NOMO-1 treated with DMSO at 0.1 percent for 48 hours (cell line): Measurements from ENCODE around the gene CBX4.

Source experiments
- DNase-seq: peaks from one replicate; lab custom pipeline; 2025; ENCODE audit not compliant: unreplicated experiment; lab: John Stamatoyannopoulos, UW

The CBX4 gene

GRCh38 chr17:79814127-79814973, 24.9 kb downstream of the CBX4 start:
- no peak for DNase-seq

- no peak for DNase-seq
Measured at GRCh38 chr17:79813297-79814126, 25.7 kb downstream of the CBX4 start.

DNA sequence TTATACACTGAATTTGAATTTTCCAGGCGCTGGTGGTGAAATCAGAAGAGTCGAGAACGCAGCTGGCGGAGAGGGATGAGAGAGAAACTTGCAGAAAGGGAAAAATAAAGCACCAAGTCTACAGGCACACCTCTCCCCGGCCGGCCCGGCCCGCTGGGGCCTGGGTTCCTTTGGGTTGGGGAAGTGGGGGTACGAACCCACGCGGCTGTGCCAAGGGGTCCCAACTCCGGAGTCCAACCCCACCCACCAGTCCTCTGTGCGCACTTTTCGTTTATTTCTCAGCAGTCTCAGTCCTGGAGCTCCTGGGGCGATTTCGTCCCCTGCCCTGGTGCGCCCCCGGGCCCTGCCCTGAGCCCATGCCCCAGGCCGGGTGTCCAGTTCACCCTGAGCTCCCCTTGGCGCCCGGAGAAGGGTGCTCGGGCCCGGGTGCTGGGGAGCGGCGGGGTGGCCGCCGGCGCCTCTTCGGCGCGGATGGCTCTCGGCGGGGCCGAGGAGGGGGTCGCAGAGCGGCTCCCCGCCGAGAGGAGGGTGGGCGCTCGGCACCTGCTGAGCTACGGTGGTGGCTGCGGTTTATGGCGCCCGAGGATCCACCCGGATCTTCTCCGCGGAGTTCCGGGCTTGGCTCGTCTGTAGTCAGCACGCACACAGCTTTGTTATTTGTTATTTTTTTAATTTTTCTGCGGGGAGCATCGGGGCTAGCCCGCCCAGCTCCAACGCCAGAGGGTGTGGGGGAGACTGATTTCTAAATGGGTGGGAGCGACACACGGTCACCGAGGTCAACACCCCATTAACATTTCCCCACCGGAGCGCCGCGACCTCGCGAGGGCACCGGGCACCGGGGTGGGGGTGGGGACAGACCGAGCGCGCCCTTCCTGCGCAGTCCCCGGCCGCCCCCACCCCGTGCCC, 26.6 kb downstream of the CBX4 start:
- no peak for DNase-seq

GRCh38 chr17:79811868-79812352, 27.3 kb downstream of the CBX4 start:
- DNase-seq, result no peak

DNA sequence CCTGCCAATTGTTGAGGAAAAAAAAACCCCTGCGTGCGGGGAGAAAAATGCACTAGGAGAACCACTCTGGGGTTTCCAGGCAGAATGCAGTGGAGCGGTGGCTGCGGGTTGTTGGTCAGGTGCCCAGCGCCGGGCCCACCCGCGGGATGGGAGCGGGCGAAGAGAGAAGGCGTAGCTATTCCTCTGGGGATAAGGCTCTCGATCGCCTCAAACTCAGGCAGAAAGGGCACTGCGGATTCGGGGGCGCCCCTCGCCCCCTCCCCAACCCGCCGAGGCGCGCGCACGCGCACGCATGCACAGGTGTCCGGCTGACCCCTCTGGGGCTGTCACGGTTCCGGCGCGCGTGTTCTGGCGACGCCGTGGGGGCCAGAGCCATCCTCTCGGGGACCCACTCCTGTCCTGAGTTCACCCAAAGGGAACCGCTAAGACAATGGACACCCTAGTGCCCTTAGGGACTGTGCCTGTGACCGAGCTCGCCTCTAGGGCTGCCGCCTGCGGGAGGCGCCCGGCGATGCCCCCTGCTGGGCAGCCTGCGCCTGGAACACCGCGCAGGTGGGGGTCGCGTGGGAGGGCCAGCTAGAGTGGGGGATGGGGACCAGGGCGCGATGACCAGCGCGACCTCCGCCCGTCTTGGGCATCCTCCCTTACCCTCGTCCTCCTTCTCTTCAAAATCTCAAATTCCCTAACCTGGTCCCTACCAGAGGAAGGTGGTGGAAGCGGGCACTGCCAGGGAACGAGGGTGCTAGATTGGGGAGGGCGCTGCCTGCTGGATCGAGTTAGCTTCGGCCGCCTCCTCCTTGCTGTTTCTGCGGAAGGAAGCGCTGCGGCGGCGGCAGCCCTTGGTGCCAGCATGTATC, 28.0 kb downstream of the CBX4 start:
- peak; percentile 39 for DNase-seq

DNA sequence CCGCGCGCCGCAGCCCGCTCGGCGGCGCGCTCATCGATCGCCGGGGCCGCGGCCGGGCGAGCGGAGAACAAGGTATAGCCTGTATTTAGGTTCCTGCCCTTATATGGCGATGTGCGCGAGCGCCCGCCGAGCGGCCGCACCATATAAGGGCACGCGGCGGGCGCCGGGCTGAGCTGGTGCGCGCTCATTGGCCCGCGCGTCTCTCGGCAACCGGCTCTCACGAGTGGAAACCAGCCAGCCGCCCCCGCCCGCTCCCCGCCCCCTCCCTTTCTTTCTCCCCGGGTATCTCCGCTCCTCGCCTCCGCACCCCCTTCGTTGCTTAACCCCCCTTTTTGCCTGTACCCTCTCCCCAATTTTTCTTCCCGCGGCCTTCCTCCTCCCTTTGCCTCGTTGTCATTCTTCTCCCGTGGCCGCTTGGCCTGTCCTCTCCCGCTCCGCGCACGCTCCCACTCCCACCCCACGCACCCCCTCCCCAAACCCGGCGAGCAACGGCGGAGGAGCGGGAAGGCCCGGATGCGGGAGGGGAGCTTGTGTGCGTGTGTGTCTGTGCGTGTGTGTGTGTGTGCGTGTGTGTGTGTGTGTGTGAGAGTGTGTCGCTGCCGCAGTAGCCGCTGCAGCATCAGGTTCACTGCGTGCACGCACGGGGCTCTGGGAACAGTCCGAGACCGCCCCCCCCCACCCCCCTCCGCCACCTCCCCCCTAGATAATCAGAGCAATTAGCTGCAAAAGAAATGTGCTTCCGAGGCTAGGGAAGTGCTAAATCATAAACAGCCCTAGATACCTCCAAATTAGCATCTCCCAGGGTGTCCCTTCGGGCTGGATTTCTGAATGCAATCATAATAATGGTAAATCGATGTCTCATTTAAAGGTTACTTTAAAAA, 28.9 kb downstream of the CBX4 start:
- peak; percentile 66 for DNase-seq

GRCh38 chr17:79809530-79810129, 29.6 kb downstream of the CBX4 start:
- no peak for DNase-seq

GRCh38 chr17:79808763-79809529, 30.3 kb downstream of the CBX4 start:
- peak; percentile 32 for DNase-seq

DNA sequence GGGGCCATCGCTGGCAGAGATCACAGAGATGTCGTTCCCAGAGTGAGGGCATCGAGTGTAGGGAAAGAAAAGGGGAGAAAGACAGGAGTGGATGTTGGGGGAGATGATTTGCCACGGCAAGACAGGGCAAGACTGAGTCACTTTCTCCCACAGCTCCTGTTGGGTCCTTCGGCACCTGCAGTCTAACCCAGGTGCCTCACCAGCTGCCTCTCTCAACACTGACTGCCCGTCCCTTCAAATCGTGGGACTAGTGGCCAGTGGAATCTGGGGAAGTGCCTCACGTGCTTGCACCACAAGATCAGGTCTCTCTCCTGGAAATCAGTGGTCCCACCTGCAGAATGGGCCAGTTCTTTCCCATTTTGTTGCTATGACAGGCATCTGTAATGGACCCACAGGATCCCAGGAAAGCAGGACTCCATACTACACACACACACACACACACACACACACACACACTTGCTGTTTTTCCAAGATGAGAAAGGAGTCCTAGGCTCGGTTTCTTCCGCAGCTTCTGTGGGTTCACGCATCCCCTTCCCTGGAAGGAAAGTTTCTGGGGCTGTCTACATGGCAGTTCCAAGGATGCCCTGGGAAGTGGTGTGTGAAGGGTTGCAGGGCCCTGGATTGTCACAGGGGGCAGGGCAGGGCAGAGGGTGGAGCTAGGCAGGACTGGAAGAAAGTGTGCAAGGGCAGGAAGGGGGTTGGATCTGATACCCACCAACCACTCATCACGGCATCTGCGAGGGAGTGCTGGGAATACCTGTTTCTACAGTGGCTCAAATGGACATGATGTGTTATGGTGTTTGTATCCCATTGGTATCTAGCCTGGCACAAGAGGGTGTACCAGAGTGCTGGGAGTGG, 32.1 kb downstream of the CBX4 start:
- DNase-seq, result no peak

DNA sequence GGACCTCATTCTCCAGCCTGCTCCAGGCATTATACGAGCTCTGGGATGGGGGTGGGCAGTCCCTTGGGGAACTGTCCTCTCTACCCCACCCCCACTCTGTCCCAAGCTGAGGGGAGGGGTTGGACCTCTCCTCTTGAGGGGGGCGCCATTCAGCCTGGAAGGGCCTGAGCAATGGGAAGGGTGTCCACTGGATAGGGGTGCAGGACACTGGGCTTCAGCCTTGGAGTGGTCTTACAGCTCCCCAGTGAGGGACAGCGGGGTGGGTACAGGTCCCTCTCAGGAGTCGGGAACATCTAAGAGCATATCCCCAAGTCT, 32.8 kb downstream of the CBX4 start:
- no peak for DNase-seq

DNA sequence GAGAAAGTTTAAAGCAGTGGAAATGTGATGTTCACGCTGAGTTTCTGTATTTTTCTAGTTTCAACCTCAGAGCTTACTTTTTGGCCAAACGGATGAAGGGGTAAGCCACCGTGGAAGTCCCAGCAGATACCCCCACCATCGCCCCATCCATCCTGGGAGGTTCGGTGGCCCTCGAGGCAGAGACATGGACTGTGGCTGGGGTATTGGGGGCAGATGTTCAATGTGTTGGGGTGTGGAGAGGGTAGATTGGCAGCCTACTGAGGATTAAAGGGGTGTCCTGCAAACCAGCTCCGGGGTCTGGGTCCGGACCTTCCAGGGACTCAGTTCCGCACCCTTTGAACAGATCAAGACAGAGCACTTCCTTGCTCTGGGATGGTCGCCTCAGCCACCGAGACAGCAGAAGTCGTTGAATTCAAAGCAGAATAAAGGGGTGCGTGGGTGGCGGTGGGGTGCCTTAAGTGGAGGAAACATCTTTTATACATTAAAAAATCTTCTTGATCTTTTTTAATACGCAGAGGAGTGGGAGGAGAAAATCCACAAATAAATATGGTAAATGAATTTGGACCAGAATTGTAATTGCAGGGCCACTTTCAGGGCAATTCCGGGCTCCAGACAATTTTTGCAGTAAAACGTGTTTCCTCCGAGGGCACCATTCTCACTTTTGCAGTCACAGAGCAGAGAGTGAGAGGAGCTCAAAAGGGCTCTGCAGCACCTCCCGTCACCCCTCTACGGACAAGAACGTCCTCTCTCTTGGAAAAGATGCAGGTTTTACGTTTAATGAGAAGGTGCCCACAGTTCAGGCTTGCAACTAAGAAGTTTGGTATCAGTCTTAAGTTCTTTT, 34.2 kb downstream of the CBX4 start:
- no peak for DNase-seq

DNA sequence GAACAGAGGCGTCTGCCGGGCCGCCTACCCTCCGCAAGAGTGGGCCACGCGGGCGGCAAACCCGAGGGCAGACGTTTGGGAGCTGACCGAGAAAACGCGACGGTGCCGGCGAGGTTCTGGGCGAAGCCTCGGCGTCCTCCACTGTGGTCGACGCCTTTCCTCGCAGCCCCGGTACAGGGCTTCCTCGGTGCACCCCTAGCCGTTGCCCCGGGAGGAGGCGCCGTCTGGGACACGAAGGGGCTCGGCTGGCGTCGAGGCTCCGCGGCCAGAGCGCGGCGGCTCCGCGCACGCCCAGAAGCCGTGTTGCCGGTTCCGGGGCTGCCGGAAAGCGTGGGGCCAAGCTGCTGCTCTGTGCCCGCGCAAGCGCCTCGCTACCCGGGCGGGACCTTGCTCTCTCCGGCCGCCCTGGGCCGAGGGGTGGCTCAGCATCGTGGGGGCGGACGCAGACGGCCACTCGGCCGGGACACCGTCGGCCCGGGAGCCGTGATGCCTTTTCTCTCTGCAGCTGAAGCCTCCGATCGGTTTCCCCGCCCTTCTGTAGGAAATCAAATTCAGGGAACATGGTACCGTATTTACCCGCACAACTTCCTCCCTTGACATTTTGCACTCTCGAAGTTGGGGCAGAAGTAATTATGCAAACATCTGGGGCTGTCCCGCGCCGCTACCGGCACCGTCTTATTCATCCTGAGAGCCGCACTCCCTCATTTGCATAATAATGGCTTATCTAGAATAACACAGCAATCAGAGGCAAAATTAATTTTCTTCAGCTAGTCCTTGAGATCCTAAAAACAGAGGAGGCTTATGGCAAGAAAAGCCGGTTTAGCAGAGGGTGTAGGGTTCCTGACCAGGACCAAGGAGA, 35.0 kb downstream of the CBX4 start:
- peak; percentile 66 for DNase-seq

- DNase-seq, result peak; percentile 69
Measured at GRCh38 chr17:79803421-79803996, 35.7 kb downstream of the CBX4 start.

DNA sequence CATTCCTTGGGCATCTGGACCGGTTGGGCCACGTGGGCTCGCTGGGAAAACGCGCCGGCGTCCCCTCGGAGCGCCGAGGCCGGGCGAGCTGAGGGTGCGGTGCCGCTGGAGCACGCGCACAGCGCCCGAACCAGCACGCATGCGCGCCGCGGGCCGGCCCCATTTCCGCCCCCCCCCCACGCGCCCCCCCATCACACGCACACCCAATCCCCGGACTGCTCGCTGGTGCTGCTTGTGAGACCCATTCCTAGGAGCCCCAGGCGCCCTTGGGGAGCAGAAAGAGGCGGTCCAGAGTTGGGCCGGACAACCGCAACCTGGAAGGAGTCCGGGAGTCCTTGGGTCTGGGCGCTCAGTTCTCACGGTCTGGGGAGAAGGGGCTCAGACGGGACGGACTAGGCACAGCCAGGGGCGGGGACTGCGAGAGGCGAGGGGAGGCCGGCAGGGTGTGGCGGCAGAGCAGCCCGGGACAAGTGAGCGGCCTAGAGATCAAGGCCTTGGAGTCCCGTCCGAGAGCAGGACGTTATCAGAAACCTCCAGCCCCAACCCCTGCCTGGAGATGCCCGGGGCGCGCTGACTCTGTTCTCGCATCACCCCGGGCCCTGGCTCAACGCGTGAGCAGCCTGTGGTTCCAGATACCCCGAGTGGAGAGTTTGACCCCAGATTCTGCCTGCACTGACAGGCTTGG, 36.4 kb downstream of the CBX4 start:
- no peak for DNase-seq
